CD4-positive, alpha-beta T cell treated with Interleukin-12 subunit alpha and Interleukin-12 subunit beta, for 1 hour (primary cell): ENCODE results near the gene KATNB1.
"Not testable (repeated sequence)": the region's sequence is repeated elsewhere in the genome, so short reads cannot be mapped to it uniquely, and the experiment has no call there.

ENCODE experiments used
- DNase-seq: peaks from one replicate; pipeline ENCODE4 v3.0.0-alpha.2; 2020

The KATNB1 gene

DNA sequence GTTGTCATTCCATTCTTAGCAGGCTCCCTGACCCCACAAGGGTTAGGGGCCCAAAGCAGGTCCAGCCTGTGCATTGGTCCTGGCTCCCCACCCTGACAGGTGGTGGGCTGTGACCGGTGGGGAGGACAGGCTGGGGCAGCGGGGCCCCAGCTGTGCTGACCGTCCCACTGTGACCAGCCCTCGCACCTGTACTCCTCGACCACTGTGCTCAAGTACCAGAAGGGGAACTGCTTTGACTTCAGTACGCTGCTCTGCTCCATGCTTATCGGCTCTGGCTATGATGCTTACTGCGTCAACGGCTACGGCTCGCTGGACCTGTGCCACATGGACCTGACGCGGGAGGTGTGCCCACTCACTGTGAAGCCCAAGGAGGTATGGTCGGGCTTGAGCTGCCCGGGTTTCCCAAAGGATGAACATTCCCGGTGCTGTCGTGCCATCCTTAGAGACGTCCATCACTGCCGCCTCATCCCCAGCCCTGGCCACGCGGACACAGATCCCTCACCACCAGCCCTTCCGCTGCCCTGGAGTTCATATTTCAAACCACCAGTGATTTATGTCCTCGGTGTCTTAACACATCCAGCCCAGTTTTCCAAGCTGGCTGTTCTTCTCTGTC is 33.7 kb upstream of the KATNB1 start:
- DNase-seq: no peak

DNA sequence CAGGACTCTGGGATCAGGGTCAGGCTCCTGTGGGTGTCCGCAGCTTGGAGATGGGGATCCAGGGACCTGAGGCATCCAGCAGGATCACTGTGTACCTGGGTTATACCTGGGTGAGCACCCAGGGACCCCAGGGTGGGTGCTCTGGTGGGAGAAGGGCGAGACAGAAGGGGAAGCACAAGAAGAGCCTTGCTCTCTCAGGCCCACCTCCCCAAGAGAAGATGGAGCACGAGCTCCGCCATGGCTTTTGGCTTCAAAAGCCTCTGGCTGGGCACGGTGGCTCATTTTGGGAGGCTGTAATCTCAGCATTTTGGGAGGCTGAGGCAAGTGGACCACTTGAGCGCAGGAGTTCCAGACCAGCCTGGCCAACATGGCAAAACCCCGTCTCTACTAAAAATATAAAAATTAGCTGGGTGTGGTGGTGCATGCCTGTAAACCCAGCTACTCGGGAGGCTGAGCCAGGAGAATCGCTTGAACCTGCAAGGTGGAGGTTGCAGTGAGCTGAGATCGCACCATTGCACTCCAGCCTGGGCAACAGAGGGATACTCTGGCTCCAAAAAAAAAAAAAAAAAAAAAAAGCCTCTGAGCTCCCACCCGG is 32.1 kb upstream of the KATNB1 start:
- DNase-seq: no peak

DNA sequence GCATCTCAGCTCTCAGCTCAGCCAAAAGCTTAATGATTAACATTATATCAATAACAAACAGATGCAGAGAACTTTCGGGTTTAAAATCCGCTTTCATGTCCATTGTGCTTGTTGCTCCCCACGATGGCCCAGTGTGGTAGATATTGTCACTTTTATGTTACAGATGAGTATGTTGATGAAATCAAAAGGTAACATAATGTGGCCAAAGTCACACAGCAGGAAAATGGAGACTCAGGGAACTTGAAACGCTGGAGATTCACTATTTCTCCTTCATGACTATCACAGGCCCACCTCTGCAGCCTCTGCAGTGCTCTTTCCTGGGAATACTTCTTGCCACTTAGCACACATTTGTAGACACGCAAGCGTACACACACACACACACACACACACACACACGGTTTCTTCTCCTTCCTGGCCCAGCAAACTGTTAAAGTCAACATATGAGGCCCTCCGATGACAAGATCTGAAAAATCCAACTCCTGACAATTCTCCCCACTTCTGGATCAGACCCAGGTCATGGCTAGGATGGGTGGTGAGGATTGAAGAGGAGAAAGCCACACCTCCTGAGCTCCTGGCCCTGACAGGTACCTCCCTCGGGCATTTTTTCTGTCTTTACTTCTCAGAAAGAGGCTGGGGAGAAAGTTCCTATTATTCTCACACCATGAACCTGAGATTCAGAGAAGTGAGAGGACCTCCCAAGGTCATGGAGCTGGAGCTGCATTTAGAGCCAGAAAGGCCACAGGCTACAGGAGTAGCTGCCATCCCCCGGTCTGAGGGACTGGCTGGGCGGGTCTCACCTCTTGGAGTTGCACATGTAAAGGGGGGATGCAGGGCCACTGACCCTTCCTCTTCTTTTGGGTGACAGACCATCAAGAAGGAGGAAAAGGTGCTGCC is 31.3 kb upstream of the KATNB1 start:
- DNase-seq: no peak

DNA sequence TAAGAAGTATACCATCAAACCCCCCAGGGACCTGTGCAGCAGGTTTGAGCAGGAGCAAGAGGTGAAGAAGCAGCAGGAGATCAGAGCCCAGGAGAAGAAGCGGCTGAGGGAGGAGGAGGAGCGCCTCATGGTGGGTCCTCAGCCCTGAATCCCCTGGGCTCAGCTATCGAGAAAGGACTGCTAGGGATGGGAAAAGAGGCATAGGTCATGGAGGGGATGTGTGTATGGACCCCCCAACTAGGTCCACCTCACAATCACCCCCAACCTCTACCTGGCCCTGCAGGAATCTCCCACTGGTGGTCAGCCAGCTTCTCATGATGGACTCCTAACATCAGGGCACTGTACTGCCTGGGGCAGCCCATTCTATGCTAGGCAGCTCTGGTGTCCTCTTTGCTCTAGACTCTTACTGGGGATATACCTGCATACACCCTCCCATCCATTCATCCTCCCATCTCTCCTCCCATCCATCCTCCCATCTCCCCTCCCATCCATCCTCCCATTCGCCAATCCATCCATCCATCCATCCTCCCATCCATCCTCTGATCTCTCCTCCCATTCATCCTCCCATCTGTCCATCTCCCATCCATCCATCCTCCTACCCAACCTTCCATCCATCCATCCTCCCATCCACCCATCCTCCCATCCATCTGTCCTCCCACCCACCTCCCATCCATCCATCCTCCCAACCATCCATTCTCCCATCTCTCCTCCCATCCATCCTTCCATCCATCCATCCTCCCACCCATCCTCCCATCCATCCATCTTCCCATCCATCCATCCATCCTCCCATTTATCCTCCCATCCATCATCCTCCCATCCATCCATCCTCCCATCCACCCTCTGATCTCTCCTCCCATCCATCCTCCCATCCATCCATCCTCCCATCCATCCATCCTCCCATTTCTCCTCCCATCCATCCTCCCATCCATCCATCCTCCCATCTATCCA is 30.4 kb upstream of the KATNB1 start:
- DNase-seq: no peak

DNA sequence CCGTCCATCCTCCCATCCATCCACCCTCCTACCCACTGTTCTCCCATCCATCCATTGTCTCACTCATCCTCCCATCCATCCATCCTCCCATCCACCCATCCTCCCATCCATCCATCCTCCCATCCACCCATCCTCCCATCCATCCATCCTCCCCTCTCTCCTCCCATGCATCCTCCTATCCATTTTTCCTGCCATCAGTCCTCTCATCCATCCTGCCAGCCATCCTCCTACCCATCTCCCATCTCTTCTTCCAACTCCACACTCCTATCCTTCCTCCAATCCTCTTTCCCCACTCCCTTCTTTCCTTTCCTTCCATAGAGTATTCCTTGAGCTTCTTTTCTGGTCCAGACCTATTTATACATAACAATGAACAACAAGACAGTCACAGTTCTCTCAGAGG is 28.9 kb upstream of the KATNB1 start:
- no peak for DNase-seq

DNA sequence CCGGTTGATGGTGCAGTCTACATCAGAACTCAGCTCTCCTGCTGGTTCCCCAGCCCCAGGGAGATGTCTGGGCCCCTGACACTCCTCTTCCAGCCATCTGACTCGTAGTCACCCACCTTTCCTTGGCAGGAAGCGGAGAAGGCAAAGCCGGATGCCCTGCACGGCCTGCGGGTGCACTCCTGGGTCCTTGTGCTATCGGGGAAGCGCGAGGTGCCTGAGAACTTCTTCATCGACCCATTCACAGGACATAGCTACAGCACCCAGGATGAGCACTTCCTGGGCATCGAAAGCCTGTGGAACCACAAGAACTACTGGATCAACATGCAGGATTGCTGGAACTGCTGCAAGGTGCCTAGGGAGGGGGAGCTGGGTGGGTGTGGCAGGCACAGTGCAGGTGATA is 28.2 kb upstream of the KATNB1 start:
- no peak for DNase-seq

DNA sequence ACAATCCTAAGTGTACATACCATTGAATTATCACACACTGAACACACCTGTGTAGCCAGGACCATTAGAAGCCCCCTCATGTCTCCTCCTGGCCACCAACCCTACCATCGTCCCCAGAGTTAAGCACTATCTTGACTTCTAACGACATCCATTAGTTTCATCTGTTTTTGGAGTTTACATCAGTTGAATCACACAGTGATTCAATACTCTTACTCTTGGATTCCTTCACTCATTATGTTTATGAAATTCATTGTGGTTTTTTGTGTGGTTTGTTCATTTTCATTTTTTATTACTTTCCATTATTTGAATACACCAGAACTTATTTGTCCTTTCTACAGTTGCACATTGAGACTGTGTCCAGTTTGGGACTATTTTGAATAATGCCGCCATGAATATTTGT is 27.4 kb upstream of the KATNB1 start:
- DNase-seq: no peak

DNA sequence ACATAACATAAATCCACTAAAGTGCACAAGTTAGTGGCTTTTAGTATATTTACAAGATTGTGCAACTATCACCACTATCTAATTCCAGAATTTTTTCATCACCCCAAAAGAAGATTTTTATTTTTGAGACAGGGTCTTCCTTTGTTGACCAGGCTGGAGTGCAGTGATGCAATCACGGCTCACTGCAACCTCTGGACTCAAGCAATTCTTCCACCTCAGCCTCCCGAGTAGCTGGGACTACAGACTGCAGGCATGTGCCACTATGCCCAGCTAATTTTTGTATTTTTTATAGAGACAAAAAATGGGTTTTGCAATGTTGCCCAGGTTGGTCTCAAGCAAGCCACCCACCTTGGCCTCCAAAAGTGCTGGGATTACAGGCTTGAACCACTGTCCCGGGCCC is 25.9 kb upstream of the KATNB1 start:
- no peak for DNase-seq

DNA sequence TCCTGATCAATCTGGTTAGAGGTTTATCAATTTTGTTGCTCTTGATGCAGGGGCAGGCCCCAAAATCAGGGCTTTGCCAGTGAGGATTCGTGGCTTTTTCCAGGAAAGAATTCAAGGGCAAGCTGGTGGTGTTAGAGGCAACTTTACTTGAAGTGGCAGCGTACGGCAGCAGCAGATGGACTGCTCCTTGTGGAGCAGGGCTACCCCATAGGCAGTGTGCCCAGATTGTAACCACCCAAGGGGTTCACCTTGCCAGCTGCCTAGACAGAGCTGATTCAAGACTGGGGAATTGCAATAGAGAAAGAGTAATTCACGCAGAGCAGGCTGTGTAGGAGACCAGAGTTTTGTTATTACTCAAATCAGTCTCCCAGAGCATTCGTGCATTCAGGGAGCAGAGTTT is 24.2 kb upstream of the KATNB1 start:
- DNase-seq: no peak

DNA sequence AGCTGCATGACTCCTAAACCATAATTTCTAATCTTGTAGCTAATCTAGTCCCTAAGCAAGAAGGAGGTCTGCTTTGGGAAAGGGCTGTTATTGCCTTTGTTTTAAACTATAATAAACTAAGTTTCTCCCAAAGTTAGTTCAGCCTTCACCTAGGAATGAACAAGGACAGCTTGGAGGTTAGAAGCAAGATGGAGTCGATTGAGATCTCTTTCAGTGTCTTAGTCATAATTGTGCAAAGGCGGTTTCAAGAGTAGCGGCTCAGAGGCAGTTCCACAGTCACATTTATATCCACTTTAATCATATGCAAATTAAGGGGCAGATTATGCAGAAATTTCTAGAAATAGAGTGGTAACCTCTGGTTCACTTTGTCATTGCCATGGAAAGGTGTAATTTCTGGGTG is 23.6 kb upstream of the KATNB1 start:
- DNase-seq: no peak

DNA sequence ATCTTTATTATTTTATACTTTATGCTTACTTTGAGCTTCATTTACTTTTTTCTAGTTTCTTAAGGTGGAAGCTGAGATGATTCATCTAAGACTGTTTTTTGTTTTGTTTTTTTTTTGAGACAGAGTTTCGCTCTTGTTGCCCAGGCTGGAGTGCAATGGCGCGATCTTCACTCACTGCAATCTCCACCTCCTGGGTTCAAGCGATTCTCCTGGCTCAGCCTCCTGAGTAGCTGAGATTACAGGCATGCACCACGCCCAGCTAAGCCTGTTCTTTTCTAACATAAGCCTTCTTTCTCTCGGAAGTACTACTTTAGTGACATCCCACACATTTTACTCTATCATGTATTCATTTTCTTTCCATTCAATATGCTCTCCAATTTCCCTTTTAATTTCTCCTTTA is 23.0 kb upstream of the KATNB1 start:
- not testable (repeated sequence) for DNase-seq

DNA sequence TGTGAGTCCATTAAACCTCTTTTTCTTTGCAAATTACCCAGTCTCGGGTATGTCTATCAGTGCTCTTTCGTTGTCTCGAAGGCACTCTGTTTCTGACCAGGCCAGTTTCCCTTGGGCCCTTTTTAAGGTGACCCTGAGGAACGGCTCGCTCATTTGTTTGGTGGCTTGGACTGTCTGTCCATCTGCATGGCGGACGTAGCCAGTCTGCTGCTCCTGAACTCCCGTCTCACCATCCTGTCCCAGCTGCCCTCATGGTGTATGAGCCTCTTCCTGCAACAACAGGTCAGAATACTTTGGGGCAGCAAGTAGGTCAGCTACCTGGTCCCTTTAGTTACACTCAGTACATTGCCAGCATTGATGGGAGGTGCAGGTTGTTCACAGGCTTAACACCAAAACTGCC is 22.0 kb upstream of the KATNB1 start:
- DNase-seq: no peak

DNA sequence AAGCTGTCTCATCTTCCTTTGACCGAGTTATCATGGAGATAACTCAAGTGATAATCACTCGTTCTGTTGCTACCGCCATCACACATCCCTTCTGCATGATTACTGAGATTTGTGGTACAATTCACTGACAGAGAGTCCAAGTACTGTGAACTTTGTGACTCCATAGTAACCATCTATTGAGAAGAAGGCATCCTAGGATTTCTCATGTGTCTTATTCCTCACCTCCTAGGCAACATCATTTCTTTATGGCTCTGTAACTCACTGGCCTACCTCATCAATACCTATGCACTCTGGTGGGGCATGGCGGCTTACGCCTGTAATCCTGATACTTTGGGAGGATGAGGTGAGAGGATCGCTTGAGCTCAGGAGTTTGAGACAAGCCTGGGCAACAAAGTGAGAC is 21.5 kb upstream of the KATNB1 start:
- no peak for DNase-seq

DNA sequence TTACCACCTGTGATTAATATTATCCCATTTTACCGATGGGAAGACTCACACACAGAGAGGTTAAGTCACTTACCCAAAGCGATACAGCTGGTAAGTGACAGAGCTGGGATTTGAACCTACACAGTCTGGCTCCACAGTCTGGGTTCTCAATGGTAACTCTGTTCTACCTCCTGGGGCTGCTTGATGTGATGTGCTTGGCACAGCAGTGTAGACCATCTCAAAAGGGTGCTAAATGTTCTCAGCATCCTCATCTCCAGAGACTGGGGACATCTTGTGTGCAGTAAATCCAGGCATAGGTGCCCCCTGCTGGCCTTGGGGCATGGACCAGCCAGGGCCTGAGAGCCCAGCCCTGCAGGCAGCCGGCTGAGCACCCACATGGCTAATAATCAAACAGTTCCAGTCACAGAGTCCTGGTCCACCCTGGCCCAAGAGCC is 15.4 kb upstream of the KATNB1 start:
- DNase-seq: peak; percentile 52

DNA sequence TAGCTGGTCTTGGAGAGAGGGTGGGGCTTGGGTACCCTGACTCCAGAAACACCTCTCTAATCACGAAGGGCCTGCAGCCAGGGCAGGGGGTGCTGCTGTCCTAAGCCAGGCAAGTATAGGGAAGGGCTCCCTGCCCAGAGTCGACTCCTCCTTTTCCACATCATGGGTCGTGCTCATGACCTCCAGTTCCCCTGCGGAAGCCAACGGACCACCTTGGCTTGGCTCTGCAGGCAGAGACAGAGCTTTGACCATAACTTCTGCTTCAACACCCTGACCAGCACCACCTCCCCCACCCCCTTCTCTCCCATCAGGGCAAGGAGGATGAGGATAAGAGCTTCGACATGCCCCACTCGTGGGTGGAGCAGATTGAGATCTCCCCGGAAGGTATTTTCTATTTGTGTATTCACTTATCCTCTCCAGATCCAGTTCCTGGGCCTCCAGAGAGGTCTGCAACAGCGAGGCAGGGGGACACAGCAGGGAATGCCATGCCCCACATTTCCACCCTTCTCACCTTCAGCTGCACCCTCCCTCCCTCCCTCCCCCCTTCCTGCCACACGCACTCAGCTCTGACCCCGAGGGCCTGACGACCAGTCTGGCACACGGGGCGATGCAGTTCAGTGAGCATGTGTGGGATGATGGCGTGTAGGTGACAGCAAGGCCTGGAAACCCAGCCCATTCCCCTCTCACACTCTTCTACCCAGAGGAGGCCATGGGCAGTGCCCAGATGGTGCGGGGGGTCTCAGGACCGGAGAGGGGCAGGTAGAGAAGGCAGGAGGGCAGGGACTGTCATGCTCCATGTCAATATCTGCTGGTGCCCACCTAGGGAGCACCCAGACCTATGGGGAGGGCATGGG is 14.0 kb upstream of the KATNB1 start:
- DNase-seq: no peak

DNA sequence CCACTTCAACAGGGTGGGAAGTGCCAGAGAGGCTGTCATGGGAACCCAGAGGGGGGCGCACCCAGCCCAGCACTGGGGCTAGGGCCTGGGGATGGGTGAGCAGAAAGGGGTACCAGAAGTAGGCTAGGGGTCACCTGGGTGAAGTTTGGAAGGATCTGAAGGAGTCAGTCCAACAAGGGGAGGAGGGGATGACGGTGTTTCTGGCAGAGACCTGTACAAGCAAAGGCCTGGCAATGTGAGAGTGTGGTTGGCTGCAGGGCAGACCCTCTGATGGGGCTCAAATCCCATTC is 13.4 kb upstream of the KATNB1 start:
- no peak for DNase-seq

DNA sequence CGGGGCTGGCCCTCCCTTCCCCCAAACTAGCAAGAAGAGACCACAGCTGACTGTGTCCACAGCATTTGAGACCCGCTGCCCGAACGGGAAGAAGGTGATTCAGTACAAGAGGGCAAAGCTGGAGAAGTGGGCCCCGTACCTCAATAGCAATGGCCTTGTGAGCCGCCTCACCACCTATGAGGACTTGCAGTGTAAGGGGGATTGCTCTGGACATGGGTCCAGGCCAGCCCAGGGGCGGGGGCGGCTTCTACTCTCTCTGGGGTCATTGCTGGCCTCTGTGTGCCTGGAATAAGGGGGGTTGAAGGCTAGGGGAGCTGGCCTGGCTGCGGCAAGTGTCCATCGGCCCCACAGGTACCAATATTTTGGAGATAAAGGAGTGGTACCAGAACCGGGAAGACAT is 12.9 kb upstream of the KATNB1 start:
- no peak for DNase-seq

DNA sequence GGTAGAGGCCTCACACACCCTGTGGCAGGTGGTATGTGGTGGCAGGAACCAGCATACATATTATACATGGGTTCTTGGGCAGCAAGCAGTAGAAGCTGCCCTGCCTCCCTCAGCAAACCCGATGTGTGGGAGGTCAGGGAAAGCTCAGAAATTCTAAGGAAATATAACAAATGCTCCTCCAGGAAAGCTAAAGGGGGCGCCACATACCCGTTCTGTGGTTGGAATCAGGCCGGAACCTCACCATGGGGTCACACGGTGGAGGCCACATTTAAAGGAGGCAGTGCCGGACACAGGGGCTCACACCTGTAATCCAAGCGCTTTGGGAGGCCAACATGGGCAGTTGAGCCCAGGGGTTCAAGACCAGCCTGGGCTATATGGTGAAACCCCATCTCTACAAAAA is 12.4 kb upstream of the KATNB1 start:
- DNase-seq: no peak

DNA sequence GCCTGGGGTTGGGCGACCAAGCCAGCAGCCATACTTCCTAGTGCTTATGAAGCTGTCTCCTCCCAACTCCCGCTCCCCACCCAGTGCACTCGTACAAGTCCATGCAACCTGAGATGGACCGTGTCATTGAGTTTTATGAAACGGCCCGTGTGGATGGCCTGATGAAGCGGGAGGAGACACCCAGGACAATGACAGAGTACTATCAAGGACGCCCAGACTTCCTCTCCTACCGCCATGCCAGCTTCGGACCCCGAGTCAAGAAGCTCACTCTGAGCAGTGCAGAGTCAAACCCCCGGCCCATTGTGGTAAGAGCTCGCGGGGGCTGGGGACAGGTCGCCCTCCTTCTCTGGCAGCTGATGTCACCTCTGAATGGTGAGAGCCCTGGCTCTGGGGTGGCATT is 11.0 kb upstream of the KATNB1 start:
- DNase-seq: no peak

DNA sequence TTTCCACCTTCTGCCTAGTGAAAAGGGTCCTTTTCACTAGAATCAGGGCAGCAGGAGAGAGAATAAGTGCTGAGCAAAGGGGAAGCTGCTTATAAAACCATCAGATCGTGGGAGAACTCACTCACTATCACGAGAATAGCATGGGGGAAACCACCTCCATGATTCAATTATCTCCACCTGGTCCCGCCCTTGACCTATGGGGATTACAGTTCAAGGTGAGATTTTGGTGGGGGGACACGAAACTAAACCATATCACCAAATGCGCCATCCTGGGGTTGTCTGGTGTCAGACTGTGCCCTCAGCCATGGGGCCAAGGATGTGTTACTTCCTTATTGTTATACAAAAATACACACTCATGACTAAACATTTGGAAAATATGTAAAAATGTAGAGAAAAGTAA is 10.4 kb upstream of the KATNB1 start:
- no peak for DNase-seq

DNA sequence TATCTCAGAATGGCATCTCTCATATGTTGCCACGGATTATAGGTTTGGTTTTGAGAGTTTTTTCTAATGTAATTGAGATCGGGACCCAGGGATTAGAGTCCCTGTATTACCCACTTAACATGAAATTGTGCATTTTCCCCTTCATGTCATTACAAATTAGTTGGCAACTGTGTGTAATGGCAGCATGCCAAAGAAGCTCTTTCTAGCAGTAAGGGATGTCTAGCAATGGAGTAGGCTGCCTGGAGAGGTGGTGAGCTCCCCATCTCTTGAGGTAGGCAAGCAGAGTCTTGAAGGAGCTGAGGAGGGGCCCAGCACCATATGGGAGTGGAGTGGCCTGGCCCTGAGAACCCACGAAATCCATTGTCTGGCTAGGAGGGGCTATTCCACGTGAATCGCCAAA is 10.0 kb upstream of the KATNB1 start:
- DNase-seq: no peak

DNA sequence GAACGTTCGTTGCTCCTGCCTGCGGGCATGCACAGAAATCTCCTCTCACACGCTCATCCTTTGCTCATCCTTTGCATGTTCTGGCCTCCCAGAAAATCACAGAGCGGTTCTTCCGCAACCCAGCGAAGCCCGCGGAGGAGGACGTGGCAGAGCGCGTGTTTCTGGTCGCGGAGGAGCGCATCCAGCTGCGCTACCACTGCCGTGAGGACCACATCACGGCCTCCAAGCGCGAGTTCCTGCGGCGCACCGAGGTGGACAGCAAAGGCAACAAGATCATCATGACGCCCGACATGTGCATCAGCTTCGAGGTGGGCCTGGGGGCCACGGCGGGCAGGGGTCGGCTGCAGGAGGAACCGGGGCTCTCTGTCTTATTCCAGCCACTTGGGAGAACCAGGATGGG is 9.6 kb upstream of the KATNB1 start:
- DNase-seq: no peak
